Measurements from ENCODE around the gene SERPINB7. TPM values are rescaled to one million over a fixed set of nuclear protein-coding genes. Genes with fewer than 3 reads are reported as not detected.

SERPINB7 gene
- total RNA-seq, 1 experiment from 2014 or later = not detected

DNA sequence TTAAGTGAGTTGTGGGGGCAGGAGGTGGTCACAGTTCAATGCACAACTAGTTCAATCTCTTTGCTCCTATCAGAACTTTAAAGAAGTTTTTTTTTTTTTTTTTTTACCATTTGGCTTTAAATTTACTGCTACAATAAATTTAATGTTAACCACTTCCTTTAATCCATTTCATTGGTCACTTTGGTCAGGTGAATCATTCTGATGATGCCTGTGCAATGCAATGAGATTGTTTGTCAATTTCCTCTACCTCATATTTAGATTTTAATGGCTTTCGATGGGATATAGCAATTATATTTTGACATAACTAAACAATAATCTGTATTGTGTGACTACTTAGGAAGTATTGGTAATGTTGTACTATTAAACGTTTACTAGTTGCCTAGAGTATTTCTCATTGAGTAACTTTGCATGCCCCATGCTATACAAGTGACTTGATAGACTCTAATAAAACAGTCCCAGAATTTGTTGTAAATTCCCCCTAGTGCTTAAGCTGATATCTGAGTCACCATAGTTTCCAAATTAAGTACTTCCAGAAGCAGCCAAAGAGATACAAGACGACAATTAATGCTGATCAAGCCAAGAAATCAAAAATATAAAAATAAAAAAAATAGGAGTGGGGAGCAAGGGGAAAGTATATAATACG lies 59.4 kb downstream of the SERPINB7 start:
- TF ChIP-seq, protein P1, sequence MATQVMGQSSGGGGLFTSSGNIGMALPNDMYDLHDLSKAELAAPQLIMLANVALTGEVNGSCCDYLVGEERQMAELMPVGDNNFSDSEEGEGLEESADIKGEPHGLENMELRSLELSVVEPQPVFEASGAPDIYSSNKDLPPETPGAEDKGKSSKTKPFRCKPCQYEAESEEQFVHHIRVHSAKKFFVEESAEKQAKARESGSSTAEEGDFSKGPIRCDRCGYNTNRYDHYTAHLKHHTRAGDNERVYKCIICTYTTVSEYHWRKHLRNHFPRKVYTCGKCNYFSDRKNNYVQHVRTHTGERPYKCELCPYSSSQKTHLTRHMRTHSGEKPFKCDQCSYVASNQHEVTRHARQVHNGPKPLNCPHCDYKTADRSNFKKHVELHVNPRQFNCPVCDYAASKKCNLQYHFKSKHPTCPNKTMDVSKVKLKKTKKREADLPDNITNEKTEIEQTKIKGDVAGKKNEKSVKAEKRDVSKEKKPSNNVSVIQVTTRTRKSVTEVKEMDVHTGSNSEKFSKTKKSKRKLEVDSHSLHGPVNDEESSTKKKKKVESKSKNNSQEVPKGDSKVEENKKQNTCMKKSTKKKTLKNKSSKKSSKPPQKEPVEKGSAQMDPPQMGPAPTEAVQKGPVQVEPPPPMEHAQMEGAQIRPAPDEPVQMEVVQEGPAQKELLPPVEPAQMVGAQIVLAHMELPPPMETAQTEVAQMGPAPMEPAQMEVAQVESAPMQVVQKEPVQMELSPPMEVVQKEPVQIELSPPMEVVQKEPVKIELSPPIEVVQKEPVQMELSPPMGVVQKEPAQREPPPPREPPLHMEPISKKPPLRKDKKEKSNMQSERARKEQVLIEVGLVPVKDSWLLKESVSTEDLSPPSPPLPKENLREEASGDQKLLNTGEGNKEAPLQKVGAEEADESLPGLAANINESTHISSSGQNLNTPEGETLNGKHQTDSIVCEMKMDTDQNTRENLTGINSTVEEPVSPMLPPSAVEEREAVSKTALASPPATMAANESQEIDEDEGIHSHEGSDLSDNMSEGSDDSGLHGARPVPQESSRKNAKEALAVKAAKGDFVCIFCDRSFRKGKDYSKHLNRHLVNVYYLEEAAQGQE (IDR thresholded peaks at IDR 0.05; ENCODE audit: low read depth) = no peak
- TF ChIP-seq TCF7L2 (IDR thresholded peaks at IDR 0.05; ENCODE audit: borderline replicate concordance, extremely low read depth, insufficient read depth, insufficient read length) (no peak), EZH2 (IDR thresholded peaks at IDR 0.05) (no peak), ZFX (IDR thresholded peaks at IDR 0.05) (no peak), EZH2phosphoT487 (IDR thresholded peaks at IDR 0.05; ENCODE audit: borderline replicate concordance) (no peak), FOSL1 (IDR thresholded peaks at IDR 0.05; ENCODE audit: low read depth) (no peak), POLR2AphosphoS5 (IDR thresholded peaks at IDR 0.05; ENCODE audit: low read depth, low read length) (no peak), CBX3 (IDR thresholded peaks at IDR 0.05; ENCODE audit: low read depth) (no peak), EGR1 (IDR thresholded peaks at IDR 0.05; ENCODE audit: low read depth) (no peak), JUND (IDR thresholded peaks at IDR 0.05) (no peak), YY1 (IDR thresholded peaks at IDR 0.05; ENCODE audit: extremely low read depth, insufficient replicate concordance, low read depth, low read length) (no peak), SRF (IDR thresholded peaks at IDR 0.05; ENCODE audit: low read depth) (no peak), ELF1 (IDR thresholded peaks at IDR 0.05; ENCODE audit: borderline replicate concordance, low read depth) (no peak), POLR2A (IDR thresholded peaks at IDR 0.05; ENCODE audit: borderline replicate concordance, extremely low read depth, insufficient read depth, insufficient read length) (no peak), SIN3A (IDR thresholded peaks at IDR 0.05; ENCODE audit: low read depth) (no peak)
- TF ChIP-seq, protein P2, sequence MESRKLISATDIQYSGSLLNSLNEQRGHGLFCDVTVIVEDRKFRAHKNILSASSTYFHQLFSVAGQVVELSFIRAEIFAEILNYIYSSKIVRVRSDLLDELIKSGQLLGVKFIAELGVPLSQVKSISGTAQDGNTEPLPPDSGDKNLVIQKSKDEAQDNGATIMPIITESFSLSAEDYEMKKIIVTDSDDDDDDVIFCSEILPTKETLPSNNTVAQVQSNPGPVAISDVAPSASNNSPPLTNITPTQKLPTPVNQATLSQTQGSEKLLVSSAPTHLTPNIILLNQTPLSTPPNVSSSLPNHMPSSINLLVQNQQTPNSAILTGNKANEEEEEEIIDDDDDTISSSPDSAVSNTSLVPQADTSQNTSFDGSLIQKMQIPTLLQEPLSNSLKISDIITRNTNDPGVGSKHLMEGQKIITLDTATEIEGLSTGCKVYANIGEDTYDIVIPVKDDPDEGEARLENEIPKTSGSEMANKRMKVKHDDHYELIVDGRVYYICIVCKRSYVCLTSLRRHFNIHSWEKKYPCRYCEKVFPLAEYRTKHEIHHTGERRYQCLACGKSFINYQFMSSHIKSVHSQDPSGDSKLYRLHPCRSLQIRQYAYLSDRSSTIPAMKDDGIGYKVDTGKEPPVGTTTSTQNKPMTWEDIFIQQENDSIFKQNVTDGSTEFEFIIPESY (IDR thresholded peaks at IDR 0.05; ENCODE audit: extremely low read depth, insufficient replicate concordance, low read length) = no peak
- TF ChIP-seq, protein P3, sequence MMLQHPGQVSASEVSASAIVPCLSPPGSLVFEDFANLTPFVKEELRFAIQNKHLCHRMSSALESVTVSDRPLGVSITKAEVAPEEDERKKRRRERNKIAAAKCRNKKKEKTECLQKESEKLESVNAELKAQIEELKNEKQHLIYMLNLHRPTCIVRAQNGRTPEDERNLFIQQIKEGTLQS (IDR thresholded peaks at IDR 0.05) = no peak
- TF ChIP-seq, protein P4, sequence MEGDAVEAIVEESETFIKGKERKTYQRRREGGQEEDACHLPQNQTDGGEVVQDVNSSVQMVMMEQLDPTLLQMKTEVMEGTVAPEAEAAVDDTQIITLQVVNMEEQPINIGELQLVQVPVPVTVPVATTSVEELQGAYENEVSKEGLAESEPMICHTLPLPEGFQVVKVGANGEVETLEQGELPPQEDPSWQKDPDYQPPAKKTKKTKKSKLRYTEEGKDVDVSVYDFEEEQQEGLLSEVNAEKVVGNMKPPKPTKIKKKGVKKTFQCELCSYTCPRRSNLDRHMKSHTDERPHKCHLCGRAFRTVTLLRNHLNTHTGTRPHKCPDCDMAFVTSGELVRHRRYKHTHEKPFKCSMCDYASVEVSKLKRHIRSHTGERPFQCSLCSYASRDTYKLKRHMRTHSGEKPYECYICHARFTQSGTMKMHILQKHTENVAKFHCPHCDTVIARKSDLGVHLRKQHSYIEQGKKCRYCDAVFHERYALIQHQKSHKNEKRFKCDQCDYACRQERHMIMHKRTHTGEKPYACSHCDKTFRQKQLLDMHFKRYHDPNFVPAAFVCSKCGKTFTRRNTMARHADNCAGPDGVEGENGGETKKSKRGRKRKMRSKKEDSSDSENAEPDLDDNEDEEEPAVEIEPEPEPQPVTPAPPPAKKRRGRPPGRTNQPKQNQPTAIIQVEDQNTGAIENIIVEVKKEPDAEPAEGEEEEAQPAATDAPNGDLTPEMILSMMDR (IDR thresholded peaks at IDR 0.05 in 2 of 3, conservative IDR thresholded peaks at IDR 0.05 in 1 of 3; ENCODE audit: borderline replicate concordance in 1 of 3, insufficient read depth in 1 of 3, low read depth in 2 of 3, low read length in 2 of 3) = no peak
- Histone ChIP-seq H4K20me1 (ENCODE audit: insufficient read depth) (no peaks in the 10 kb centered on the region), H3K9me2 (ENCODE audit: insufficient read depth) (no peaks in the 10 kb centered on the region), H3K27me3 (ENCODE audit: insufficient read depth, low read length) (no peaks in the 10 kb centered on the region), H3K36me3 (ENCODE audit: control insufficient read depth in 1 of 2, insufficient read depth in 2 of 2, low read length in 2 of 2) (no peaks in the 10 kb centered on the region), H3K4me2 (ENCODE audit: low read length) (no peak overlapping the region), H3K4me3 (replicated peaks in 1 of 2; ENCODE audit: low read depth in 1 of 2, low read length in 2 of 2) (no peak overlapping the region), H3K27ac (ENCODE audit: low read depth, low read length) (no peak overlapping the region), H2AFZ (ENCODE audit: low read depth, low read length, poor library complexity, severe bottlenecking) (no peak overlapping the region), H3K9me3 (ENCODE audit: control insufficient read depth in 1 of 2, insufficient read depth in 1 of 2, low read depth in 1 of 2, low read length in 2 of 2) (no peaks in the 10 kb centered on the region), H3K4me1 (ENCODE audit: control insufficient read depth in 1 of 2, insufficient read depth in 2 of 2, low read length in 2 of 2) (no peaks in the 10 kb centered on the region), H3K79me2 (ENCODE audit: insufficient read depth, low read length) (no peaks in the 10 kb centered on the region), H3K9ac (ENCODE audit: low read length) (no peak overlapping the region)
- POLR2A ChIA-PET = no interaction called here
- no TSS peak for BruUV-seq (replicated peaks)
- intact Hi-C loops (cut with micrococcal nuclease) = no loop called here
- DNase-seq (ENCODE audit: low read depth, low spot score) (no peak), ATAC-seq (no peak)
- CTCF ChIA-PET = no interaction called here
- RAD21 ChIA-PET (ENCODE audit: low non-redundant PET in 1 of 2, low total read pairs in 2 of 2, uncharacterized antibody in 2 of 2, unreplicated experiment in 2 of 2) = no interaction called here
